GM12878 (cell line): ENCODE data around the gene PRX. TPM values are rescaled to one million over a fixed set of nuclear protein-coding genes. Genes with fewer than 3 reads are reported as not detected.

ENCODE experiments used
- ATAC-seq: fragments of 200-7000 bp; cut with Tn5 transposase; 3 replicates; pipeline ENCODE4 v1.9.1; 2020; ENCODE audit warnings: mild to moderate bottlenecking, moderate library complexity
- BruUV-seq: library from RNA; stranded (reverse); fragments of 400-500 nt; replicated peaks from 2 replicates; lab custom pipeline; 2021; lab: Mats Ljungman, UMichigan
- CTCF ChIA-PET: fragments of 300-600 bp; sonication (Branson Sonifier 250); formaldehyde crosslinking; extraction: SDS; loops from one replicate; lab custom pipeline; 2021; ENCODE audit warnings: inconsistent platforms; lab: Yijun Ruan, JAX
- POLR2A ChIA-PET: fragments of 350-600 bp; formaldehyde crosslinking; extraction: SDS; loops from one replicate; lab custom pipeline; 2021; ENCODE audit warnings: inconsistent platforms; lab: Charles Lee
- RAD21 ChIA-PET: fragments of 300-600 bp; sonication (Branson Sonifier 250); formaldehyde crosslinking; loops from one replicate; lab custom pipeline; 2023; ENCODE audit warnings: antibody characterized with exemption; ENCODE audit not compliant: unreplicated experiment; lab: Charles Lee
- SMC1A ChIA-PET: fragments of 300-600 bp; sonication (Branson Sonifier 250); formaldehyde crosslinking; loops from one replicate; lab custom pipeline; 2023; ENCODE audit not compliant: unreplicated experiment, uncharacterized antibody; lab: Charles Lee
- DNase-seq: peaks from one replicate; pipeline ENCODE4 v3.0.0-alpha.2; 2011; ENCODE audit warnings: low read depth, low spot score
- FAIRE-seq: peaks from 3 replicates; lab custom pipeline; 2011; peaks lifted over from hg19 to GRCh38; lab: Jason Lieb, UNC
- H2AFZ ChIP-seq: 2 replicates; pipeline ENCODE4 v1.6.0; 2011; ENCODE audit warnings: low read depth, low read length, control low read depth; ENCODE audit not compliant: control insufficient read depth
- H3K27ac ChIP-seq: 2 replicates; pipeline ENCODE4 v1.5.1; 2011; ENCODE audit warnings: control low read depth; ENCODE audit not compliant: control insufficient read depth, insufficient read depth
- H3K27me3 ChIP-seq, 2 experiments: replicated peaks in 1 of 2; 2 replicates each; pipeline versions ENCODE4 v1.6.0 to v1.6.1; 2011; ENCODE audit warnings: low read length in 1 of 2; ENCODE audit not compliant: control insufficient read depth in 2 of 2, insufficient read depth in 2 of 2
- H3K36me3 ChIP-seq, 2 experiments: 2 replicates each; pipeline ENCODE4 v1.5.1; 2011; ENCODE audit warnings: low read length in 1 of 2; ENCODE audit not compliant: control insufficient read depth in 2 of 2, insufficient read depth in 2 of 2
- H3K4me1 ChIP-seq: 2 replicates; pipeline ENCODE4 v1.6.1; 2011; ENCODE audit warnings: mild to moderate bottlenecking, low read length, moderate library complexity, mixed read lengths; ENCODE audit not compliant: control insufficient read depth, insufficient read depth
- H3K4me2 ChIP-seq: 2 replicates; pipeline ENCODE4 v1.6.0; 2011; ENCODE audit warnings: control low read depth; ENCODE audit not compliant: control insufficient read depth, insufficient read depth
- H3K4me3 ChIP-seq: fragments of 200-600 bp; sonication (generic); 2 replicates; pipeline ENCODE4 v1.5.1; 2016
- H3K79me2 ChIP-seq: 2 replicates; pipeline ENCODE4 v1.6.0; 2011; ENCODE audit warnings: low read length; ENCODE audit not compliant: control insufficient read depth, insufficient read depth
- H3K9ac ChIP-seq: 2 replicates; pipeline ENCODE4 v1.8.0; 2011; ENCODE audit warnings: low read length, control low read depth, mixed read lengths; ENCODE audit not compliant: control insufficient read depth, insufficient read depth
- H3K9me3 ChIP-seq: replicated peaks from 3 replicates; pipeline ENCODE4 v1.5.1; 2011; ENCODE audit warnings: mild to moderate bottlenecking, low read length; ENCODE audit not compliant: control insufficient read depth, insufficient read depth
- H4K20me1 ChIP-seq: 2 replicates; pipeline ENCODE4 v1.6.0; 2011; ENCODE audit not compliant: control insufficient read depth, insufficient read depth
- CBFB ChIP-seq: IDR thresholded peaks from 2 replicates; pipeline ENCODE4 v1.6.1; 2016; ENCODE audit warnings: antibody characterized with exemption, low read depth
- CHD4 ChIP-seq: fragments of 200-600 bp; sonication (generic); IDR thresholded peaks from 2 replicates; pipeline ENCODE4 v1.6.1; 2016; ENCODE audit warnings: mild to moderate bottlenecking
- CUX1 ChIP-seq: IDR thresholded peaks from 2 replicates; pipeline ENCODE4 v1.6.1; 2012; ENCODE audit warnings: improper control_type of control experiment, low read depth, low read length; ENCODE audit not compliant: insufficient replicate concordance
- ETV6 ChIP-seq, 2 experiments: fragments of 450-650 bp in 1 of 2; IDR thresholded peaks in 1 of 2; conservative IDR thresholded peaks in 1 of 2; 2 replicates each; pipeline ENCODE4 v1.6.1; 2014; ENCODE audit warnings: antibody characterized with exemption in 1 of 2, borderline replicate concordance in 1 of 2, low read depth in 1 of 2, mild to moderate bottlenecking in 1 of 2, moderate library complexity in 1 of 2
- GABPA ChIP-seq: IDR thresholded peaks from 2 replicates; pipeline ENCODE4 v1.6.1; 2014; ENCODE audit warnings: antibody characterized with exemption, low read depth, mild to moderate bottlenecking, inconsistent platforms
- IRF3 ChIP-seq: fragments of 450-650 bp; IDR thresholded peaks from 2 replicates; pipeline ENCODE4 v1.6.1; 2014; ENCODE audit warnings: mild to moderate bottlenecking
- JUNB ChIP-seq: IDR thresholded peaks from 2 replicates; pipeline ENCODE4 v1.6.1; 2016; ENCODE audit warnings: antibody characterized with exemption, mild to moderate bottlenecking
- JUND ChIP-seq: IDR thresholded peaks from 2 replicates; pipeline ENCODE4 v1.6.1; 2012; ENCODE audit warnings: low read depth, mild to moderate bottlenecking, low read length, improper control_type of control experiment, moderate library complexity
- KLF5 ChIP-seq: fragments of 450-650 bp; IDR thresholded peaks from 2 replicates; pipeline ENCODE4 v1.6.1; 2014; ENCODE audit warnings: mild to moderate bottlenecking; ENCODE audit not compliant: partially characterized antibody
- MLLT1 ChIP-seq: fragments of 450-650 bp; IDR thresholded peaks from 2 replicates; pipeline ENCODE4 v1.6.1; 2016; ENCODE audit warnings: mild to moderate bottlenecking
- RB1 ChIP-seq: fragments of 450-650 bp; formaldehyde crosslinking; IDR thresholded peaks from 2 replicates; pipeline ENCODE4 v1.6.1; 2017; ENCODE audit warnings: mild to moderate bottlenecking, borderline replicate concordance
- SMARCA5 ChIP-seq: fragments of 450-650 bp; IDR thresholded peaks from 2 replicates; pipeline ENCODE4 v1.6.1; 2017; ENCODE audit warnings: mild to moderate bottlenecking
- SUZ12 ChIP-seq: fragments of 200-600 bp; sonication (generic); IDR thresholded peaks from one replicate; pipeline ENCODE4 v1.6.1; 2018; ENCODE audit warnings: antibody characterized with exemption, mild to moderate bottlenecking; ENCODE audit not compliant: unreplicated experiment
- ZSCAN29 ChIP-seq: fragments of 450-650 bp; IDR thresholded peaks from 2 replicates; pipeline ENCODE4 v1.6.1; 2017; ENCODE audit warnings: mild to moderate bottlenecking, moderate library complexity
- WGBS: methylation state at CpG from one replicate; pipeline ENCODE4 v1.1.6; 2016; ENCODE audit warnings: low lambda C conversion rate; ENCODE audit not compliant: insufficient replicate concordance, insufficient coverage; ENCODE audit errors: missing lambda C conversion rate; 5-methylcytosine and 5-hydroxymethylcytosine counted together
- in situ Hi-C: fragments of 300-500 bp; cut with MboI; formaldehyde crosslinking; loops from 9 replicates; pipeline ENCODE4 v1.14.3; 2018; ENCODE audit warnings: mixed read lengths
- intact Hi-C: fragments of 100-400 bp; cut with micrococcal nuclease; formaldehyde crosslinking; loops from one replicate; pipeline ENCODE4 v1.14.2; 2022; ENCODE audit not compliant: unreplicated experiment
- polyA plus RNA-seq, 11 experiments: library from polyadenylated mRNA; depleted of rRNA in 4 of 11; unstranded in 6 of 11; stranded (reverse) in 5 of 11; fragments of >200 nt; fragmentation: Nextera tagmentation in 4 of 11; fragmentation: Illumina TruSeq in 1 of 11; extraction: Ambion mirVana in 4 of 11; extraction: Trizol in 1 of 11; gene quantifications; 1 replicate in 1 of 11; 2 replicates in 10 of 11; pipeline versions ENCODE4 v1.2.1 to v1.2.3, GENCODE V29; 2011 to 2016; ENCODE audit warnings: inconsistent platforms in 2 of 11, missing spikeins in 2 of 11, low read depth in 1 of 11
- total RNA-seq, 4 experiments: library from RNA; depleted of rRNA in 3 of 4; stranded (reverse); fragments of >200 nt in 3 of 4; fragmentation: Illumina TruSeq in 1 of 4; extraction: Trizol in 1 of 4; gene quantifications; 2 replicates each; pipeline versions ENCODE4 v1.2.1 to v1.2.3, GENCODE V29; 2013 to 2021
- TF ChIP-seq, protein P1 (sequence below): fragments of 450-650 bp; IDR thresholded peaks from 2 replicates; pipeline ENCODE4 v1.6.1; 2017; ENCODE audit warnings: borderline replicate concordance

The PRX gene
- total and polyA plus RNA-seq, 10 of the 15 experiments (the other 5 are each of a cell fraction or from before 2014, with no cell fraction given): 0.02 to 1.4 (median 0.54) TPM; not detected in 1

GRCh38 chr19:40396886-40397567, 16.2 kb downstream of the PRX start:
- ChIA-PET CTCF (interaction anchor here (1.0 to 1.1 kb wide), 3 partner anchors 24 to 176 kb away, joined by 3 to 4 read pairs (median 4); no protein-coding TSS in a partner anchor), SMC1A (interaction anchor here (0.6 kb wide), 1 partner anchor 12 kb away, joined by 3 read pairs; no protein-coding TSS in a partner anchor), POLR2A (no interaction called here), RAD21 (no interaction called here)
- Histone ChIP-seq H3K4me2 (no peak overlapping the region), H3K36me3 (no peaks in the 10 kb centered on the region), H3K9ac (no peak overlapping the region), H3K4me3 (no peak overlapping the region), H3K27me3 (no peaks in the 10 kb centered on the region), H3K27ac (no peak overlapping the region), H3K9me3 (no peaks in the 10 kb centered on the region), H3K79me2 (no peaks in the 10 kb centered on the region), H2AFZ (no peak overlapping the region), H4K20me1 (no peaks in the 10 kb centered on the region), H3K4me1 (peaks cover 5% of the 10 kb centered on the region)
- intact Hi-C loops: no loop called here
- no TSS peak for BruUV-seq
- ATAC-seq (no peak), FAIRE-seq (no peak), DNase-seq (no peak)
- WGBS: 49% methylated on average over 19 of the region's 20 CpGs
- in situ Hi-C loops: no loop called here
- TF ChIP-seq SUZ12: no peak
- TF ChIP-seq JUND: no peak
- TF ChIP-seq CUX1: no peak
- no peak for TF ChIP-seq GABPA
- TF ChIP-seq ZSCAN29: no peak
- TF ChIP-seq RB1: no peak
- no peak for TF ChIP-seq IRF3
- TF ChIP-seq CBFB: no peak
- no peak for TF ChIP-seq JUNB
- no peak for TF ChIP-seq MLLT1
- TF ChIP-seq, protein P1, sequence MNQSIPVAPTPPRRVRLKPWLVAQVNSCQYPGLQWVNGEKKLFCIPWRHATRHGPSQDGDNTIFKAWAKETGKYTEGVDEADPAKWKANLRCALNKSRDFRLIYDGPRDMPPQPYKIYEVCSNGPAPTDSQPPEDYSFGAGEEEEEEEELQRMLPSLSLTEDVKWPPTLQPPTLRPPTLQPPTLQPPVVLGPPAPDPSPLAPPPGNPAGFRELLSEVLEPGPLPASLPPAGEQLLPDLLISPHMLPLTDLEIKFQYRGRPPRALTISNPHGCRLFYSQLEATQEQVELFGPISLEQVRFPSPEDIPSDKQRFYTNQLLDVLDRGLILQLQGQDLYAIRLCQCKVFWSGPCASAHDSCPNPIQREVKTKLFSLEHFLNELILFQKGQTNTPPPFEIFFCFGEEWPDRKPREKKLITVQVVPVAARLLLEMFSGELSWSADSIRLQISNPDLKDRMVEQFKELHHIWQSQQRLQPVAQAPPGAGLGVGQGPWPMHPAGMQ: no peak
- no peak for TF ChIP-seq SMARCA5
- no peak for TF ChIP-seq ETV6 (conservative IDR thresholded peaks at IDR 0.05 in 1 of 2, IDR thresholded peaks at IDR 0.05 in 1 of 2; ENCODE audit: borderline replicate concordance in 1 of 2, low read depth in 1 of 2)
- TF ChIP-seq CHD4: no peak
- no peak for TF ChIP-seq KLF5
